Measurements from ENCODE around the gene NRG3.

DNA sequence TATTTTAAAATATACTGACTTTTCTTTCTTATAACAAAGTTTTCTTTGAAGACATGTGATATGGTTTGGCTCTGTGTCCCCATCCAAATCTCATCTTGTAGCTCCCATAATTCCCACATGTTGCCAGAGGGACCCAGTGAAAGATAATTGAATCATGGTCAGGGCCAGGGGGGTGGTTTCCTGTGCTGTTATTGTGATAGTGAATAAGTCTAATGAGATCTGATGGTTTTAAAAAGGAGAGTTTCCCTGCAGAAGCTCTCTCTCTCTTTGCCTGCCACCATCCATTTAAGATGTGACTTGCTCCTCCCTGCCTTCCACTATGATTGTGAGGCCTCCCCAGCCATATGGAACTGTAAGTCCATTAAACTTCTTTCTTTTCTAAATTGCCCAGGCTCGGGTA, 768.1 kb downstream of the NRG3 start:
- no peak for TF ChIP-seq CTCF (IDR thresholded peaks at IDR 0.05)
- TF ChIP-seq EP300 (IDR thresholded peaks at IDR 0.05; ENCODE audit: low read depth): no peak
- TF ChIP-seq POLR2A (IDR thresholded peaks at IDR 0.05): no peak

Data from transverse colon (tissue), 3 donors.